ENCODE data around the gene ANKRD28. TPM values are rescaled to one million over a fixed set of nuclear protein-coding genes. Genes with fewer than 3 reads are reported as not detected.

ANKRD28 gene
- polyA plus RNA-seq, 1 experiment = 50.9 TPM

DNA sequence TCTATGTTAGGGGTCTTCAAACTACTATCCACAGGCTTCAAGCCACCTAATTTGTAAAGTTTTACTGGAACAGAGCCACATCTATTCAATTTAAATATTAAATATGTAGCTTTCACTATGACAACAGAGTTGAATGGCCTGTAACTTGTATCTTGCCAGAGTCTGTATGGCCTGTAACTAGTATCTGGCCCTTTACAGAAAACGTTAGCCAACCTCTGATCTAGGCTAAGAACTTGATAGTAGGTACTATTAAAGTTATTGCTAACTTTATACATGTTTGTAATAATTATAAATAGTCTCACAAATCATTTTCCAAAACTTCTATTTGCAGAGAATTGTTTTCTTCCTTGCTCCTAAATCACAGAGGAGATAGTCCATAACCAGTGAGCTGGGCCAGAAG is 40.0 kb downstream of the ANKRD28 start:
- Histone ChIP-seq H3K36me3 (ENCODE audit: control insufficient read depth, insufficient read depth, low read length) (peaks cover 2% of the 10 kb centered on the region), H3K27me3 (ENCODE audit: control insufficient read depth, insufficient read depth, low read length) (no peaks in the 10 kb centered on the region), H3K4me3 (ENCODE audit: low read depth, low read length) (no peak overlapping the region)
- no peak for TF ChIP-seq CTCF (IDR thresholded peaks at IDR 0.05; ENCODE audit: insufficient read depth, low read depth, low read length)
- CTCF ChIA-PET = no interaction called here
- no peak for DNase-seq (ENCODE audit: low read depth)
- POLR2A ChIA-PET = no interaction called here

GRCh38 chr3:15756505-15756904 is 41.3 kb downstream of the ANKRD28 start:
- TF ChIP-seq CTCF (IDR thresholded peaks at IDR 0.05; ENCODE audit: insufficient read depth, low read depth, low read length) = no peak
- DNase-seq (ENCODE audit: low read depth) = no peak
- POLR2A ChIA-PET = no interaction called here
- Histone ChIP-seq H3K36me3 (ENCODE audit: control insufficient read depth, insufficient read depth, low read length) (peaks cover 2% of the 10 kb centered on the region), H3K4me3 (ENCODE audit: low read depth, low read length) (no peak overlapping the region), H3K27me3 (ENCODE audit: control insufficient read depth, insufficient read depth, low read length) (no peaks in the 10 kb centered on the region)
- CTCF ChIA-PET = no interaction called here

DNA sequence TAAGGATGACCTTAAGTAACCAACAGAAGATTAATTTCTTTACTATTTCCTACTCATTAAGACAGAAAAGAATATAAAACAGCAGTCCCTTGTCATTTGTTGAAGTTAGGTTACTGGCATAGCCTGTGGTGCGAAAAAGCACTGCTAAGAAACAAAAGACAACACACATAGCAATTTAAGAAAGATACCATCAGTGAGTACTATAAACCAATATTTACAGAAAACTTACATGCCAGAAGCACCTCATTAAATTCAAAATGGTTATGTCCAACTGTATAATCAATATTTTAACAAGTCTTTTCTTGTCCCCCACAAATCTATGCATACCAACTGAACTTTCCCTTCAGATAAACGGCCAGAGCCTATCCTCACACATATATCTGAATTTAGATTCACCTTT is 42.0 kb downstream of the ANKRD28 start:
- Histone ChIP-seq H3K27me3 (ENCODE audit: control insufficient read depth, insufficient read depth, low read length) (no peaks in the 10 kb centered on the region), H3K36me3 (ENCODE audit: control insufficient read depth, insufficient read depth, low read length) (peaks cover 2% of the 10 kb centered on the region), H3K4me3 (ENCODE audit: low read depth, low read length) (no peak overlapping the region)
- no peak for DNase-seq (ENCODE audit: low read depth)
- CTCF ChIA-PET = no interaction called here
- no peak for TF ChIP-seq CTCF (IDR thresholded peaks at IDR 0.05; ENCODE audit: insufficient read depth, low read depth, low read length)
- POLR2A ChIA-PET = no interaction called here

GRCh38 chr3:15755181-15755580 is 42.6 kb downstream of the ANKRD28 start:
- Histone ChIP-seq H3K36me3 (ENCODE audit: control insufficient read depth, insufficient read depth, low read length) (peaks cover 2% of the 10 kb centered on the region), H3K27me3 (ENCODE audit: control insufficient read depth, insufficient read depth, low read length) (no peaks in the 10 kb centered on the region), H3K4me3 (ENCODE audit: low read depth, low read length) (no peak overlapping the region)
- POLR2A ChIA-PET = no interaction called here
- TF ChIP-seq CTCF (IDR thresholded peaks at IDR 0.05; ENCODE audit: insufficient read depth, low read depth, low read length) = no peak
- DNase-seq (ENCODE audit: low read depth) = no peak
- CTCF ChIA-PET = no interaction called here

GRCh38 chr3:15754047-15754446 is 43.7 kb downstream of the ANKRD28 start:
- CTCF ChIA-PET = interaction anchor here (0.5 kb wide), 1 partner anchor 10 kb away, joined by 3 read pairs; no protein-coding TSS in a partner anchor
- POLR2A ChIA-PET = no interaction called here
- DNase-seq (ENCODE audit: low read depth) = no peak
- Histone ChIP-seq H3K4me3 (ENCODE audit: low read depth, low read length) (no peak overlapping the region), H3K36me3 (ENCODE audit: control insufficient read depth, insufficient read depth, low read length) (peaks cover 2% of the 10 kb centered on the region), H3K27me3 (ENCODE audit: control insufficient read depth, insufficient read depth, low read length) (no peaks in the 10 kb centered on the region)
- no peak for TF ChIP-seq CTCF (IDR thresholded peaks at IDR 0.05; ENCODE audit: insufficient read depth, low read depth, low read length)
